HG02798 (cell line): ENCODE measurements around the gene GGT5.
A peak's percentile ranks its signal among the peaks of the same experiment; 100 is the strongest.
"Not testable (repeated sequence)": the region's sequence is repeated elsewhere in the genome, so short reads cannot be mapped to it uniquely, and the experiment has no call there.

Source experiments
- ATAC-seq: cut with Tn5 transposase; IDR thresholded peaks from one replicate; pipeline ENCODE4 v1.9.1; 2021; ENCODE audit warnings: mild to moderate bottlenecking; ENCODE audit not compliant: unreplicated experiment, poor library complexity

GGT5 gene

GRCh38 chr22:24207264-24208011, 37.4 kb downstream of the GGT5 start:
- no peak for ATAC-seq

GRCh38 chr22:24206460-24207263, 38.2 kb downstream of the GGT5 start:
- ATAC-seq = not testable (repeated sequence)

GRCh38 chr22:24205438-24206195, 39.3 kb downstream of the GGT5 start:
- ATAC-seq = no peak

- not testable (repeated sequence) for ATAC-seq
Measured at GRCh38 chr22:24203856-24204255, 41.0 kb downstream of the GGT5 start.

GRCh38 chr22:24201681-24202614, 42.9 kb downstream of the GGT5 start:
- ATAC-seq = no peak

GRCh38 chr22:24200619-24201212, 44.2 kb downstream of the GGT5 start:
- ATAC-seq = no peak

GRCh38 chr22:24198682-24199052, 46.2 kb downstream of the GGT5 start:
- ATAC-seq = no peak

- no peak for ATAC-seq
Measured at GRCh38 chr22:24191893-24192292, 53.0 kb downstream of the GGT5 start.

- no peak for ATAC-seq
Measured at GRCh38 chr22:24191381-24191841, 53.5 kb downstream of the GGT5 start.

- ATAC-seq = no peak
Measured at GRCh38 chr22:24190596-24191208, 54.2 kb downstream of the GGT5 start.

- no peak for ATAC-seq
Measured at GRCh38 chr22:24190159-24190540, 54.7 kb downstream of the GGT5 start.

- peak; percentile 42 for ATAC-seq
Measured at GRCh38 chr22:24189249-24190158, 55.4 kb downstream of the GGT5 start.

- no peak for ATAC-seq
Measured at GRCh38 chr22:24188705-24189248, 56.1 kb downstream of the GGT5 start.

GRCh38 chr22:24187731-24188644, 56.9 kb downstream of the GGT5 start:
- no peak for ATAC-seq

- ATAC-seq = no peak
Measured at GRCh38 chr22:24186892-24187670, 57.8 kb downstream of the GGT5 start.

- ATAC-seq = no peak
Measured at GRCh38 chr22:24186352-24186740, 58.5 kb downstream of the GGT5 start.
